ENCODE results near the gene RFX2.

- TF ChIP-seq CTCF (IDR thresholded peaks at IDR 0.05) (no peak), POLR2A (IDR thresholded peaks at IDR 0.05) (no peak), POLR2AphosphoS5 (IDR thresholded peaks at IDR 0.05) (no peak)
Measured at GRCh38 chr19:6059988-6060599, 50.2 kb downstream of the RFX2 start.

All from breast epithelium (tissue), 3 donors.